DND-41 (cell line): Measurements from ENCODE around the gene PIK3C2B.

Source experiments
- CTCF ChIP-seq: IDR thresholded peaks from 2 replicates; pipeline ENCODE4 v1.5.1; 2012; ENCODE audit warnings: borderline replicate concordance, low read length, moderate library complexity, mild to moderate bottlenecking; ENCODE audit not compliant: poor library complexity, severe bottlenecking; ENCODE audit errors: extremely low read depth
- EZH2 ChIP-seq: IDR thresholded peaks from 3 replicates; pipeline ENCODE4 v1.6.1; 2012; ENCODE audit warnings: borderline replicate concordance, low read depth, mild to moderate bottlenecking, moderate library complexity, low read length, inconsistent platforms; ENCODE audit not compliant: severe bottlenecking

GRCh38 chr1:204507317-204508105, 12.9 kb upstream of the PIK3C2B start:
- TF ChIP-seq CTCF, result no peak
- no peak for TF ChIP-seq EZH2
